H9 (cell line): Measurements from ENCODE around the gene CC2D1A. TPM values are rescaled to one million over a fixed set of nuclear protein-coding genes. Genes with fewer than 3 reads are reported as not detected.

ENCODE experiments used
- DNase-seq: peaks from one replicate; pipeline ENCODE4 v3.0.0-alpha.2; 2017
- H2AFZ ChIP-seq: one replicate; pipeline ENCODE4 v1.6.1; 2013; ENCODE audit warnings: mild to moderate bottlenecking, low read length, control low read depth, moderate library complexity
- H2AK5ac ChIP-seq: 2 replicates; pipeline ENCODE4 v1.6.1; 2013; ENCODE audit warnings: low read length, control low read depth, mixed read lengths; ENCODE audit not compliant: insufficient read length
- H2BK120ac ChIP-seq: one replicate; pipeline ENCODE4 v1.6.1; 2013; ENCODE audit warnings: low read depth, mild to moderate bottlenecking, low read length, control low read depth, inconsistent platforms; ENCODE audit not compliant: poor library complexity, severe bottlenecking
- H2BK12ac ChIP-seq: 2 replicates; pipeline ENCODE4 v1.6.1; 2013; ENCODE audit warnings: low read length, control low read depth, mixed read lengths, low read depth; ENCODE audit not compliant: insufficient read length
- H2BK15ac ChIP-seq: 2 replicates; pipeline ENCODE4 v1.6.1; 2013; ENCODE audit warnings: low read depth, low read length, control low read depth
- H2BK20ac ChIP-seq: one replicate; pipeline ENCODE4 v1.6.1; 2013; ENCODE audit warnings: low read depth, mild to moderate bottlenecking, low read length, control low read depth, inconsistent platforms; ENCODE audit not compliant: poor library complexity, severe bottlenecking
- H2BK5ac ChIP-seq: 2 replicates; pipeline ENCODE4 v1.6.1; 2013; ENCODE audit warnings: low read length, control low read depth, mixed read lengths; ENCODE audit not compliant: insufficient read length
- H3K14ac ChIP-seq: 2 replicates; pipeline ENCODE4 v1.6.1; 2013; ENCODE audit warnings: low read length, control low read depth; ENCODE audit not compliant: insufficient read depth
- H3K18ac ChIP-seq: 2 replicates; pipeline ENCODE4 v1.6.1; 2013; ENCODE audit warnings: low read depth, mild to moderate bottlenecking, mixed read lengths, low read length, control low read depth; ENCODE audit not compliant: insufficient read length
- H3K23ac ChIP-seq: 2 replicates; pipeline ENCODE4 v1.6.1; 2013; ENCODE audit warnings: low read length, control low read depth, mixed read lengths, low read depth; ENCODE audit not compliant: insufficient read length
- H3K23me2 ChIP-seq: 2 replicates; pipeline ENCODE4 v1.6.1; 2013; ENCODE audit warnings: low read depth, mild to moderate bottlenecking, mixed read lengths, low read length, control low read depth; ENCODE audit not compliant: insufficient read length, poor library complexity, severe bottlenecking
- H3K27ac ChIP-seq: 2 replicates; pipeline ENCODE4 v1.5.1; 2013; ENCODE audit warnings: low read length, control low read depth, mixed read lengths, low read depth; ENCODE audit not compliant: insufficient read length
- H3K27me3 ChIP-seq: 2 replicates; pipeline ENCODE4 v1.6.1; 2013; ENCODE audit warnings: low read length, control low read depth, inconsistent platforms; ENCODE audit not compliant: insufficient read depth
- H3K4ac ChIP-seq: 2 replicates; pipeline ENCODE4 v1.6.1; 2013; ENCODE audit warnings: low read depth, mild to moderate bottlenecking, control low read depth, inconsistent platforms, low read length, moderate library complexity
- H3K4me1 ChIP-seq: 2 replicates; pipeline ENCODE4 v1.6.1; 2013; ENCODE audit warnings: low read length, control low read depth, inconsistent platforms; ENCODE audit not compliant: insufficient read depth
- H3K4me2 ChIP-seq: 2 replicates; pipeline ENCODE4 v1.6.1; 2013; ENCODE audit warnings: low read length, control low read depth, mixed read lengths; ENCODE audit not compliant: insufficient read length, insufficient read depth
- H3K56ac ChIP-seq: 2 replicates; pipeline ENCODE4 v1.6.1; 2013; ENCODE audit warnings: low read depth, mild to moderate bottlenecking, mixed read lengths, low read length, control low read depth; ENCODE audit not compliant: insufficient read length
- H3K79me1 ChIP-seq: 2 replicates; pipeline ENCODE4 v1.6.1; 2013; ENCODE audit warnings: low read depth, mild to moderate bottlenecking, moderate library complexity, low read length, control low read depth, inconsistent platforms; ENCODE audit not compliant: insufficient read depth, poor library complexity, severe bottlenecking
- H3K79me2 ChIP-seq: 2 replicates; pipeline ENCODE4 v1.6.1; 2013; ENCODE audit warnings: low read length, control low read depth, inconsistent platforms; ENCODE audit not compliant: insufficient read depth
- H3K9ac ChIP-seq: 2 replicates; pipeline ENCODE4 v1.6.1; 2013; ENCODE audit warnings: low read length, control low read depth, mixed read lengths; ENCODE audit not compliant: insufficient read length; ENCODE audit errors: extremely low read depth
- H3K9me3 ChIP-seq: one replicate; pipeline ENCODE4 v1.6.1; 2013; ENCODE audit warnings: low read depth, low read length, inconsistent platforms; ENCODE audit not compliant: control insufficient read depth
- H3T11ph ChIP-seq: one replicate; pipeline ENCODE4 v1.6.1; 2013; ENCODE audit warnings: mild to moderate bottlenecking, low read length, control low read depth, inconsistent platforms
- H4K20me1 ChIP-seq: one replicate; pipeline ENCODE4 v1.6.1; 2013; ENCODE audit not compliant: control insufficient read depth, insufficient read length, insufficient read depth
- H4K5ac ChIP-seq: 2 replicates; pipeline ENCODE4 v1.6.1; 2013; ENCODE audit warnings: low read depth, mild to moderate bottlenecking, mixed read lengths, low read length, control low read depth; ENCODE audit not compliant: insufficient read length
- H4K8ac ChIP-seq: replicated peaks from 2 replicates; pipeline ENCODE4 v1.6.1; 2013; ENCODE audit warnings: low read length, control low read depth, mixed read lengths, low read depth; ENCODE audit not compliant: insufficient read length
- H4K91ac ChIP-seq: 2 replicates; pipeline ENCODE4 v1.6.1; 2013; ENCODE audit warnings: low read depth, mild to moderate bottlenecking, moderate library complexity, mixed read lengths, low read length, control low read depth; ENCODE audit not compliant: insufficient read length
- H3K27ac Mint-ChIP-seq, 3 experiments: 2 replicates in 2 of 3; 3 replicates in 1 of 3; pipeline ENCODE4 v1.8.0; 2020 to 2021; ENCODE audit warnings: mixed read lengths in 3 of 3, mild to moderate bottlenecking in 1 of 3, moderate library complexity in 1 of 3
- H3K27me3 Mint-ChIP-seq: 2 replicates; pipeline ENCODE4 v1.8.0; 2021; ENCODE audit warnings: low read depth, mild to moderate bottlenecking, moderate library complexity, mixed read lengths
- H3K36me3 Mint-ChIP-seq, 3 experiments: 2 replicates in 2 of 3; 3 replicates in 1 of 3; pipeline ENCODE4 v1.8.0; 2020 to 2021; ENCODE audit warnings: low read depth in 3 of 3, mixed read lengths in 3 of 3; ENCODE audit not compliant: insufficient read depth in 1 of 3
- H3K4me1 Mint-ChIP-seq, 2 experiments: 2 replicates each; pipeline ENCODE4 v1.8.0; 2020; ENCODE audit warnings: mixed read lengths in 2 of 2
- H3K4me3 Mint-ChIP-seq, 2 experiments: 2 replicates in 1 of 2; 3 replicates in 1 of 2; pipeline ENCODE4 v1.8.0; 2020 to 2021; ENCODE audit warnings: mild to moderate bottlenecking in 2 of 2, mixed read lengths in 2 of 2, moderate library complexity in 1 of 2
- H3K9me3 Mint-ChIP-seq, 2 experiments: 2 replicates in 1 of 2; 3 replicates in 1 of 2; pipeline ENCODE4 v1.8.0; 2020; ENCODE audit warnings: mild to moderate bottlenecking in 2 of 2, mixed read lengths in 2 of 2, moderate library complexity in 1 of 2
- WGBS: extraction: QIAGEN DNeasy Blood & Tissue Kit; methylation state at CpG from one replicate; pipeline ENCODE4 v1.1.7; 2013; ENCODE audit warnings: missing lambda C conversion rate, low lambda C conversion rate, mixed read lengths; ENCODE audit not compliant: insufficient read length; ENCODE audit errors: extremely low coverage; 5-methylcytosine and 5-hydroxymethylcytosine counted together
- total RNA-seq: library from RNA; stranded (reverse); gene quantifications from 2 replicates; pipeline ENCODE4 v1.2.1, GENCODE V29; 2021
- TF ChIP-seq, protein P1 (sequence below): fragments of 200-600 bp; sonication (generic); conservative IDR thresholded peaks from 3 replicates; pipeline ENCODE4 v1.8.0; 2021; ENCODE audit warnings: antibody characterized with exemption, mild to moderate bottlenecking

Gene CC2D1A
- total RNA-seq, 1 experiment from 2014 or later, result 48.5 TPM

DNA sequence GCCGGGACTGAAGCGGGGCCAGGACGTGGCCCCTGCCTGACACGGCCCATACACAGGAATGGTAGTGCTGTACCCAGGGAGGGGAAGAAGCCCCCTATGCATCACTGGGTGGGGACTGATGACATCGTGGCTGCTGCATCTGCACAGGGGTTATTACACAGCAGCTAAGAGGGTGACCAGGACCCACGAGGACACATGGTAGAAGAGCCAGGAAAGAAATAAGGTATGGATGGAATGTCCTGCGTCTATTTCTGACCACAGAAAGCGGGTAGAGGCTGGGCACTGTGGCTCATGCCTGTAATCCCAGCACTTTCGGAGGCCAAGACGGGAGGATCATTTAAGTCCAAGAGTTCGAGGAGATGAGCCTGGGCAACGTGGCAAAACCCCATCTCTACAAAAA, 70.4 kb downstream of the CC2D1A start:
- Mint-ChIP-seq H3K36me3 (peaks cover 4 to 31% (median 9%) of the 10 kb centered on the region in 3 experiments; a peak in 6 of 7 replicates), H3K9me3 (no peaks in the 10 kb centered on the region), H3K4me3 (no peak overlapping the region), H3K27ac (no peak overlapping the region), H3K4me1 (peaks cover 13 to 20% of the 10 kb centered on the region in 2 experiments), H3K27me3 (no peaks in the 10 kb centered on the region)
- Histone ChIP-seq H3K4me1 (no peaks in the 10 kb centered on the region), H2BK15ac (no peak overlapping the region), H2BK5ac (no peak overlapping the region), H3K9me3 (no peaks in the 10 kb centered on the region), H4K5ac (no peak overlapping the region), H3K18ac (no peak overlapping the region), H4K20me1 (no peaks in the 10 kb centered on the region), H2AFZ (no peak overlapping the region), H2BK20ac (no peak overlapping the region), H3K23me2 (no peaks in the 10 kb centered on the region), H3T11ph (no peak overlapping the region), H3K14ac (no peak overlapping the region), H2BK12ac (no peak overlapping the region), H3K9ac (no peak overlapping the region), H3K27me3 (no peaks in the 10 kb centered on the region), H3K27ac (no peak overlapping the region), H3K79me1 (no peaks in the 10 kb centered on the region), H3K4me2 (no peak overlapping the region), H3K4ac (no peak overlapping the region), H3K79me2 (no peaks in the 10 kb centered on the region), H3K56ac (no peak overlapping the region), H2AK5ac (no peak overlapping the region), H3K23ac (no peak overlapping the region), H2BK120ac (no peak overlapping the region), H4K8ac (no peak overlapping the region), H4K91ac (no peak overlapping the region)
- WGBS, result no CpG with 5 or more reads among the region's 12 CpGs
- TF ChIP-seq, protein P1, sequence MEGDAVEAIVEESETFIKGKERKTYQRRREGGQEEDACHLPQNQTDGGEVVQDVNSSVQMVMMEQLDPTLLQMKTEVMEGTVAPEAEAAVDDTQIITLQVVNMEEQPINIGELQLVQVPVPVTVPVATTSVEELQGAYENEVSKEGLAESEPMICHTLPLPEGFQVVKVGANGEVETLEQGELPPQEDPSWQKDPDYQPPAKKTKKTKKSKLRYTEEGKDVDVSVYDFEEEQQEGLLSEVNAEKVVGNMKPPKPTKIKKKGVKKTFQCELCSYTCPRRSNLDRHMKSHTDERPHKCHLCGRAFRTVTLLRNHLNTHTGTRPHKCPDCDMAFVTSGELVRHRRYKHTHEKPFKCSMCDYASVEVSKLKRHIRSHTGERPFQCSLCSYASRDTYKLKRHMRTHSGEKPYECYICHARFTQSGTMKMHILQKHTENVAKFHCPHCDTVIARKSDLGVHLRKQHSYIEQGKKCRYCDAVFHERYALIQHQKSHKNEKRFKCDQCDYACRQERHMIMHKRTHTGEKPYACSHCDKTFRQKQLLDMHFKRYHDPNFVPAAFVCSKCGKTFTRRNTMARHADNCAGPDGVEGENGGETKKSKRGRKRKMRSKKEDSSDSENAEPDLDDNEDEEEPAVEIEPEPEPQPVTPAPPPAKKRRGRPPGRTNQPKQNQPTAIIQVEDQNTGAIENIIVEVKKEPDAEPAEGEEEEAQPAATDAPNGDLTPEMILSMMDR, result no peak
- no peak for DNase-seq
